HG03442 (cell line): ENCODE results near the gene GOLGA6L2.

Experiments used
- ATAC-seq: cut with Tn5 transposase; IDR thresholded peaks from one replicate; pipeline ENCODE4 v1.9.1; 2021; ENCODE audit warnings: mild to moderate bottlenecking, moderate library complexity; ENCODE audit not compliant: unreplicated experiment

The GOLGA6L2 gene

GRCh38 chr15:23395832-23396231 is 51.2 kb downstream of the GOLGA6L2 start:
- no peak for ATAC-seq

GRCh38 chr15:23395030-23395692 is 51.9 kb downstream of the GOLGA6L2 start:
- ATAC-seq = no peak
